Sigmoid colon (tissue), 4 donors: Measurements from ENCODE around the gene SLC39A11.

ENCODE experiments used
- CTCF ChIP-seq, 4 experiments: fragments of 450-650 bp in 3 of 4; fragments of 200-600 bp in 1 of 4; IDR thresholded peaks; one replicate each; pipeline ENCODE4 v1.5.1; 2016 to 2019; ENCODE audit warnings: antibody characterized with exemption in 4 of 4, mild to moderate bottlenecking in 3 of 4, moderate library complexity in 2 of 4
- POLR2AphosphoS5 ChIP-seq, 4 donors: sonication (generic); formaldehyde crosslinking; IDR thresholded peaks; one replicate each; pipeline ENCODE4 v1.6.1; 2017; ENCODE audit warnings: antibody characterized with exemption in 4 of 4

GRCh38 chr17:73107191-73107590 lies 14.7 kb upstream of the SLC39A11 start:
- TF ChIP-seq CTCF (IDR thresholded peaks at IDR 0.05) (no peak), POLR2AphosphoS5 (IDR thresholded peaks at IDR 0.05) (no peak)
